DND-41 (cell line): ENCODE results near the gene HDAC7.

Source experiments
- CTCF ChIP-seq: IDR thresholded peaks from 2 replicates; pipeline ENCODE4 v1.5.1; 2012; ENCODE audit warnings: borderline replicate concordance, low read length, moderate library complexity, mild to moderate bottlenecking; ENCODE audit not compliant: poor library complexity, severe bottlenecking; ENCODE audit errors: extremely low read depth
- EZH2 ChIP-seq: IDR thresholded peaks from 3 replicates; pipeline ENCODE4 v1.6.1; 2012; ENCODE audit warnings: borderline replicate concordance, low read depth, mild to moderate bottlenecking, moderate library complexity, low read length, inconsistent platforms; ENCODE audit not compliant: severe bottlenecking

GRCh38 chr12:47823422-47824086, 3.9 kb upstream of the HDAC7 start:
- TF ChIP-seq CTCF (no peak), EZH2 (no peak)
